ENCODE results near the gene DNAJB2.

GRCh38 chr2:219291910-219292490 is 12.8 kb downstream of the DNAJB2 start:
- no peak for TF ChIP-seq CTCF (IDR thresholded peaks at IDR 0.05 in 4 of 5, conservative IDR thresholded peaks at IDR 0.05 in 1 of 5)
- TF ChIP-seq POLR2A (IDR thresholded peaks at IDR 0.05) = no peak
